Epithelial cell of esophagus (primary cell): ENCODE results near the gene TAF5L.
A peak's percentile ranks its signal among the peaks of the same experiment; 100 is the strongest.

Experiments used
- DNase-seq: peaks from one replicate; pipeline ENCODE4 v3.0.0; 2010; ENCODE audit warnings: low read depth
- H3K4me3 ChIP-seq: 2 replicates; pipeline ENCODE4 v1.5.1; 2011; ENCODE audit warnings: mild to moderate bottlenecking, low read length, control low read depth
- CTCF ChIP-seq: IDR thresholded peaks from 2 replicates; pipeline ENCODE4 v1.5.1; 2011; ENCODE audit warnings: low read depth, mild to moderate bottlenecking, low read length, control low read depth, inconsistent platforms; ENCODE audit not compliant: insufficient read depth; ENCODE audit errors: missing control alignments

The TAF5L gene

GRCh38 chr1:229557200-229557850 is 68.6 kb downstream of the TAF5L start:
- TF ChIP-seq CTCF: no peak
- H3K4me3 ChIP-seq: peak overlapping the region; percentile 72
- peak; percentile 22 for DNase-seq

- TF ChIP-seq CTCF: no peak
- DNase-seq: no peak
- H3K4me3 ChIP-seq: no peak overlapping the region
These were observed 70.9 kb downstream of the TAF5L start for GRCh38 chr1:229554886-229555621.

DNA sequence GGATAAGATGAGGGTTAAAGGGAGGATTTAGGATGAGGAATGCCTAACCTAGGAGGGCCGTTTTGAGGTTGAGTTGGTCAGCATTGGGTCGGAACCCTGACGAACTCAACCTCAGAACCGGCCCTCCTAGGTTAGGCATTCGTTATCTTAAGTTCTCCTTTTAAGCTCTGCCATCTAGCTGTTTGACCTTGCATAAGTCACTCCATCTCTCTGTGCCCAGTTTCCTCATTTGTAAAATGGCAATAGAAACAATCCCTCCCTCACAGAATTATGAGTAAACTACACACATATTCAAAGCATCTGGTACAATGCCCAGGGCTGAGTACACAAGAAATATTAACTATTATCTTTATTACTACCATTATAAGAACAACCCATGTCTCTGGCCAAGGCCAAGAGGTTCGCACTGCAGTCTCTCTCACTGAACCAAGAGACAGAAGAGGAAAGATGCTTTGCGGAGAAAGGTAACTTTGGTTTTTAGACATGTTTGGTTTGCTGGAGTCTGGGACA is 72.2 kb downstream of the TAF5L start:
- DNase-seq: no peak
- H3K4me3 ChIP-seq: no peak overlapping the region
- no peak for TF ChIP-seq CTCF

DNA sequence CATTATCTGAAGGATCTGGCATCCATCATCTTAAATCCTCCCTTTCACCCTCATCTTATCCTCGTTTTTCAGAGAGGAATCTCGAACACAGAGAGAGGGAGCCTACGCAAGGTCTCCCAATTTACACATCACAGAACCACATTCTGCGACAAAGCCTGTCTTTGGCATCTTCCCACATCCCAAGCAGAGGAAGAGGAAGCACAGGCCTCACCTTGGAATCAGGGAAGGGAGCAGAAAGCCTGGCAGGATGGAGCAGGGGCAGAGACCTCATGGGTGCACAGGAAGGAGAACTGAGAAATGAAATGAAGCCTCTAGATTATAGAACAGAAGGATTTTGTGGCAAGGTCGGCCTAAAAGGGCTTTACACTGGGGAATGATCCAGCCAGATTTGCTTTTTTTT is 73.2 kb downstream of the TAF5L start:
- no peak for TF ChIP-seq CTCF
- no peak for DNase-seq
- no peak overlapping the region for H3K4me3 ChIP-seq

DNA sequence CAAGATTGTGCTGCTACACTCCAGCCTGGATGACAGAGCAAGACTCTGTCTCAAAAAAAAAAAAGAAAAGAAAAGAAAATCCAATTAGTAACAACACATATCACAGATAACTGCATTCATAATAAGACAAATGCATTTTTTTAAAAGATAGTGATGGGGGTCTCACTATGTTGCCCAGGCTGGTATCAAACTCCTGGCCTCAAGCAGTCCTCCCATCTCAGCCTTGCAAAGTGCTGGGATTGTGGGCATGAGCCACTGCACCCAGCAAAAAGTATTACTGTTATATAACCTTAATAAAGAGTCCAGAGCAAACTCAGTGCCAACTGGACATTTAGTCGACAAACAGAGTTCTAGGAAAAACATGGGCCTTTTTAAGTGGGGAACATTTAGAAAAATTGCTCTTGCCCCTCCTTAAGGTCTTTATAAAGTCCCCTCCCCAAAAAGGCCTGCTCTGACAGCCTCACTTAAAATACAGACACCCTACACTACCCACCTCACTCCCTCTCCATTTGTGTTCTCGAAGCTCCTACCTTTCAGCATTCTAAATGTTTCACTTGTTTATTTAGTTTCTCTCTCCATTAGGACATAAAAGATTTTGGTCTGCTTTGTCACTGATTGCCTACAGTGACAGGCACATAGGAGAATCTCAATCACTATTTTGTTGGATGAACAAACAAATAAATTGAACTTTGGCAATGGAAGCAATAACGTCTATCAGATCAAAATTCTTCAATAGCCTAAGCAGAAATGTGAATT is 74.9 kb downstream of the TAF5L start:
- DNase-seq: no peak
- no peak for TF ChIP-seq CTCF
- H3K4me3 ChIP-seq: no peak overlapping the region

DNA sequence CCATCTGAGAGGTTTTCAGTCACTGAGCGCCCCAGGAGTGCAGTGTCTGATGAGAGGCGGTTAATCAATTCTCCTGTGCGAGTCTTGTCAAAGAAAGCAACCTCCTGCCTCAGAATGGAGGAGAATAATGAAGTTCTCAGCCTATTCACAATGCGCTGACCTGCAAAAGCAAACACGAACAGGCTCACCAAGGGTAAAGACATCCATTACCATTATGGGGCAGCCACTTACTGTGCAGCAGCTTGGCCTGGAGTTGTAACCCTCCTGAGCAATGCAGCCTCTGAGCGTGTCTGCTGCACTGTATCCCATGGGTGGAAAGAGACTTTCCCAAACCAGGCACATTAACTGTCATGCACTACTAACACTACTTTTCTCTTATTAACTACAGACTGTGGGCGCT is 78.4 kb downstream of the TAF5L start:
- no peak for TF ChIP-seq CTCF
- no peak overlapping the region for H3K4me3 ChIP-seq
- no peak for DNase-seq
